ENCODE results near the gene OSTN. TPM values are rescaled to one million over a fixed set of nuclear protein-coding genes. Genes with fewer than 3 reads are reported as not detected.

Gene OSTN
- total RNA-seq, 2 experiments from 2014 or later, result not detected

- H3K9me2 ChIP-seq (ENCODE audit: insufficient read depth, low read length), result no peaks in the 10 kb centered on the region
- TF ChIP-seq EZH2phosphoT487 (IDR thresholded peaks at IDR 0.05; ENCODE audit: borderline replicate concordance, low read depth, low read length), result no peak
- TF ChIP-seq CTCF (conservative IDR thresholded peaks at IDR 0.05; ENCODE audit: low read length), result no peak
- H3K36me3 ChIP-seq (ENCODE audit: insufficient read depth, low read length), result peaks cover 7% of the 10 kb centered on the region; the same call in 1 of the 2 replicates
- H3K4me2 ChIP-seq (ENCODE audit: low read length), result peak overlapping the region; percentile 50
- no peaks in the 10 kb centered on the region for H4K20me1 ChIP-seq (ENCODE audit: insufficient read depth, low read length)
- ChIA-PET POLR2A (interaction anchor here (0.6 to 1.4 kb wide), 5 partner anchors 38 to 843 kb away, joined by 3 to 4 read pairs (median 3); no protein-coding TSS in a partner anchor), CTCF (ENCODE audit: unreplicated experiment) (no interaction called here)
- no TSS peak for BruUV-seq (replicated peaks)
- peak overlapping the region; percentile 69 for H3K27ac ChIP-seq (ENCODE audit: low read depth, low read length, poor library complexity, severe bottlenecking)
- no peaks in the 10 kb centered on the region for H3K79me2 ChIP-seq (ENCODE audit: insufficient read depth, low read depth, low read length)
- DNase-seq (ENCODE audit: low spot score), result peak; percentile 73
- H3K9me3 ChIP-seq (ENCODE audit: low read length), result peaks cover 6% of the 10 kb centered on the region; the same call in 1 of the 2 replicates
- peaks cover 64% of the 10 kb centered on the region for H3K4me1 ChIP-seq (ENCODE audit: insufficient read depth, low read length, poor library complexity, severe bottlenecking)
- H2AFZ ChIP-seq (ENCODE audit: low read length), result peak overlapping the region; percentile 83
- intact Hi-C loops (cut with micrococcal nuclease; ENCODE audit: unreplicated experiment), result no loop called here
- peak overlapping the region; percentile 24 for H3K4me3 ChIP-seq (ENCODE audit: low read depth, low read length, poor library complexity, severe bottlenecking)
These were observed 102.0 kb downstream of the OSTN start for GRCh38 chr3:191301017-191301416.

GRCh38 chr3:191301782-191302411, 102.9 kb downstream of the OSTN start:
- Histone ChIP-seq H3K27ac (ENCODE audit: low read depth, low read length, poor library complexity, severe bottlenecking) (no peak overlapping the region), H3K4me2 (ENCODE audit: low read length) (no peak overlapping the region), H3K36me3 (ENCODE audit: insufficient read depth, low read length) (peaks cover 7% of the 10 kb centered on the region; the same call in 1 of the 2 replicates), H3K9me2 (ENCODE audit: insufficient read depth, low read length) (no peaks in the 10 kb centered on the region), H2AFZ (ENCODE audit: low read length) (peak overlapping the region; percentile 85), H3K4me1 (ENCODE audit: insufficient read depth, low read length, poor library complexity, severe bottlenecking) (peaks cover 56% of the 10 kb centered on the region), H3K79me2 (ENCODE audit: insufficient read depth, low read depth, low read length) (no peaks in the 10 kb centered on the region), H4K20me1 (ENCODE audit: insufficient read depth, low read length) (no peaks in the 10 kb centered on the region), H3K9me3 (ENCODE audit: low read length) (peaks cover 6% of the 10 kb centered on the region; the same call in 1 of the 2 replicates), H3K4me3 (ENCODE audit: low read depth, low read length, poor library complexity, severe bottlenecking) (no peak overlapping the region)
- CTCF ChIA-PET (ENCODE audit: unreplicated experiment), result no interaction called here
- no peak for DNase-seq (ENCODE audit: low spot score)
- intact Hi-C loops (cut with micrococcal nuclease; ENCODE audit: unreplicated experiment), result no loop called here
- POLR2A ChIA-PET, result interaction anchor here (0.7 to 1.5 kb wide), 3 partner anchors 15 to 127 kb away, joined by 3 to 5 read pairs (median 4); no protein-coding TSS in a partner anchor
- TF ChIP-seq EZH2phosphoT487 (IDR thresholded peaks at IDR 0.05; ENCODE audit: borderline replicate concordance, low read depth, low read length), result no peak
- no peak for TF ChIP-seq CTCF (conservative IDR thresholded peaks at IDR 0.05; ENCODE audit: low read length)
- no TSS peak for BruUV-seq (replicated peaks)

GRCh38 chr3:191302451-191302850, 103.4 kb downstream of the OSTN start:
- no peaks in the 10 kb centered on the region for H4K20me1 ChIP-seq (ENCODE audit: insufficient read depth, low read length)
- H2AFZ ChIP-seq (ENCODE audit: low read length), result peak overlapping the region; percentile 85
- TF ChIP-seq EZH2phosphoT487 (IDR thresholded peaks at IDR 0.05; ENCODE audit: borderline replicate concordance, low read depth, low read length), result no peak
- no peak overlapping the region for H3K27ac ChIP-seq (ENCODE audit: low read depth, low read length, poor library complexity, severe bottlenecking)
- H3K79me2 ChIP-seq (ENCODE audit: insufficient read depth, low read depth, low read length), result no peaks in the 10 kb centered on the region
- no TSS peak for BruUV-seq (replicated peaks)
- ChIA-PET CTCF (ENCODE audit: unreplicated experiment) (no interaction called here), POLR2A (interaction anchor here (1.5 kb wide), 1 partner anchor 14 kb away, joined by 5 read pairs; no protein-coding TSS in a partner anchor)
- no peak for DNase-seq (ENCODE audit: low spot score)
- H3K9me3 ChIP-seq (ENCODE audit: low read length), result peaks cover 6% of the 10 kb centered on the region; the same call in 1 of the 2 replicates
- no peaks in the 10 kb centered on the region for H3K9me2 ChIP-seq (ENCODE audit: insufficient read depth, low read length)
- peaks cover 50% of the 10 kb centered on the region for H3K4me1 ChIP-seq (ENCODE audit: insufficient read depth, low read length, poor library complexity, severe bottlenecking)
- intact Hi-C loops (cut with micrococcal nuclease; ENCODE audit: unreplicated experiment), result no loop called here
- no peak overlapping the region for H3K4me3 ChIP-seq (ENCODE audit: low read depth, low read length, poor library complexity, severe bottlenecking)
- H3K4me2 ChIP-seq (ENCODE audit: low read length), result no peak overlapping the region
- H3K36me3 ChIP-seq (ENCODE audit: insufficient read depth, low read length), result peaks cover 7% of the 10 kb centered on the region; the same call in 1 of the 2 replicates
